H1 (cell line): ENCODE data around the gene TMEM114.

Experiments used
- CHD2 ChIP-seq: IDR thresholded peaks from 2 replicates; pipeline ENCODE4 v1.6.1; 2012; ENCODE audit warnings: low read length, improper control_type of control experiment
- EP300 ChIP-seq, 2 experiments: IDR thresholded peaks; 1 replicate in 1 of 2; 2 replicates in 1 of 2; pipeline ENCODE4 v1.6.1; 2011 to 2012; ENCODE audit warnings: low read depth in 2 of 2, low read length in 2 of 2, mild to moderate bottlenecking in 2 of 2, borderline replicate concordance in 1 of 2, inconsistent platforms in 1 of 2, moderate library complexity in 1 of 2
- GABPA ChIP-seq: IDR thresholded peaks from 2 replicates; pipeline ENCODE4 v1.6.1; 2011; ENCODE audit warnings: mild to moderate bottlenecking, low read length, moderate library complexity, borderline replicate concordance; ENCODE audit not compliant: insufficient read depth
- JUN ChIP-seq: IDR thresholded peaks from 2 replicates; pipeline ENCODE4 v1.6.1; 2011; ENCODE audit warnings: low read depth, mild to moderate bottlenecking, improper control_type of control experiment, low read length
- KDM1A ChIP-seq: fragments of 200-600, 300-600 bp; sonication (generic); IDR thresholded peaks from 2 replicates; pipeline ENCODE4 v1.7.1; 2016; ENCODE audit warnings: mild to moderate bottlenecking, low read length, borderline replicate concordance
- POLR2A ChIP-seq, 2 experiments: IDR thresholded peaks; 1 replicate in 1 of 2; 2 replicates in 1 of 2; pipeline ENCODE4 v1.6.1; 2011; ENCODE audit warnings: low read depth in 2 of 2, low read length in 2 of 2, mild to moderate bottlenecking in 2 of 2; ENCODE audit errors: control extremely low read depth in 1 of 2
- POLR2AphosphoS5 ChIP-seq: IDR thresholded peaks from 2 replicates; pipeline ENCODE4 v1.6.1; 2011; ENCODE audit warnings: low read depth, low read length
- RAD21 ChIP-seq, 2 experiments: IDR thresholded peaks in 1 of 2; conservative IDR thresholded peaks in 1 of 2; 2 replicates each; pipeline ENCODE4 v1.6.1; 2011; ENCODE audit warnings: low read depth in 2 of 2, low read length in 2 of 2, improper control_type of control experiment in 1 of 2, inconsistent platforms in 1 of 2, mild to moderate bottlenecking in 1 of 2, moderate library complexity in 1 of 2
- RFX5 ChIP-seq: IDR thresholded peaks from 2 replicates; pipeline ENCODE4 v1.6.1; 2011; ENCODE audit warnings: low read depth, low read length, improper control_type of control experiment, borderline replicate concordance
- SIN3A ChIP-seq, 2 experiments: IDR thresholded peaks in 1 of 2; conservative IDR thresholded peaks in 1 of 2; 2 replicates each; pipeline ENCODE4 v1.6.1; 2011 to 2012; ENCODE audit warnings: low read length in 2 of 2, improper control_type of control experiment in 1 of 2, low read depth in 1 of 2, mild to moderate bottlenecking in 1 of 2
- SRF ChIP-seq: IDR thresholded peaks from 2 replicates; pipeline ENCODE4 v1.6.1; 2011; ENCODE audit warnings: mild to moderate bottlenecking, low read depth, low read length, moderate library complexity
- TF ChIP-seq, protein P1 (sequence below), 3 experiments: IDR thresholded peaks; 1 replicate in 2 of 3; 2 replicates in 1 of 3; pipeline versions ENCODE4 v1.5.1 to v1.6.1; 2011; ENCODE audit warnings: low read length in 3 of 3, mild to moderate bottlenecking in 3 of 3, inconsistent platforms in 2 of 3, low read depth in 1 of 3, moderate library complexity in 1 of 3; ENCODE audit not compliant: insufficient read depth in 1 of 3; ENCODE audit errors: control extremely low read depth in 1 of 3
- TF ChIP-seq, protein P2 (sequence below): IDR thresholded peaks from 2 replicates; pipeline ENCODE4 v1.6.1; 2012; ENCODE audit warnings: inconsistent platforms

- TF ChIP-seq CHD2 (no peak), GABPA (no peak), POLR2AphosphoS5 (no peak), SRF (no peak), RAD21 (IDR thresholded peaks at IDR 0.05 in 1 of 2, conservative IDR thresholded peaks at IDR 0.05 in 1 of 2; ENCODE audit: low read depth in 2 of 2, low read length in 2 of 2) (no peak), JUN (no peak), SIN3A (conservative IDR thresholded peaks at IDR 0.05 in 1 of 2, IDR thresholded peaks at IDR 0.05 in 1 of 2; ENCODE audit: low read depth in 1 of 2, low read length in 2 of 2) (no peak), EP300 (IDR thresholded peaks at IDR 0.05; ENCODE audit: borderline replicate concordance in 1 of 2, low read depth in 2 of 2, low read length in 2 of 2) (no peak), POLR2A (IDR thresholded peaks at IDR 0.05; ENCODE audit: control extremely low read depth in 1 of 2, low read depth in 2 of 2, low read length in 2 of 2) (no peak), KDM1A (no peak), RFX5 (no peak)
- TF ChIP-seq, protein P1, sequence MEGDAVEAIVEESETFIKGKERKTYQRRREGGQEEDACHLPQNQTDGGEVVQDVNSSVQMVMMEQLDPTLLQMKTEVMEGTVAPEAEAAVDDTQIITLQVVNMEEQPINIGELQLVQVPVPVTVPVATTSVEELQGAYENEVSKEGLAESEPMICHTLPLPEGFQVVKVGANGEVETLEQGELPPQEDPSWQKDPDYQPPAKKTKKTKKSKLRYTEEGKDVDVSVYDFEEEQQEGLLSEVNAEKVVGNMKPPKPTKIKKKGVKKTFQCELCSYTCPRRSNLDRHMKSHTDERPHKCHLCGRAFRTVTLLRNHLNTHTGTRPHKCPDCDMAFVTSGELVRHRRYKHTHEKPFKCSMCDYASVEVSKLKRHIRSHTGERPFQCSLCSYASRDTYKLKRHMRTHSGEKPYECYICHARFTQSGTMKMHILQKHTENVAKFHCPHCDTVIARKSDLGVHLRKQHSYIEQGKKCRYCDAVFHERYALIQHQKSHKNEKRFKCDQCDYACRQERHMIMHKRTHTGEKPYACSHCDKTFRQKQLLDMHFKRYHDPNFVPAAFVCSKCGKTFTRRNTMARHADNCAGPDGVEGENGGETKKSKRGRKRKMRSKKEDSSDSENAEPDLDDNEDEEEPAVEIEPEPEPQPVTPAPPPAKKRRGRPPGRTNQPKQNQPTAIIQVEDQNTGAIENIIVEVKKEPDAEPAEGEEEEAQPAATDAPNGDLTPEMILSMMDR (IDR thresholded peaks at IDR 0.05; ENCODE audit: control extremely low read depth in 1 of 3, insufficient read depth in 1 of 3, low read depth in 1 of 3, low read length in 3 of 3), result no peak
- TF ChIP-seq, protein P2, sequence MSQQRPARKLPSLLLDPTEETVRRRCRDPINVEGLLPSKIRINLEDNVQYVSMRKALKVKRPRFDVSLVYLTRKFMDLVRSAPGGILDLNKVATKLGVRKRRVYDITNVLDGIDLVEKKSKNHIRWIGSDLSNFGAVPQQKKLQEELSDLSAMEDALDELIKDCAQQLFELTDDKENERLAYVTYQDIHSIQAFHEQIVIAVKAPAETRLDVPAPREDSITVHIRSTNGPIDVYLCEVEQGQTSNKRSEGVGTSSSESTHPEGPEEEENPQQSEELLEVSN, result no peak
Measured at GRCh38 chr16:8628981-8629725, 38.8 kb upstream of the TMEM114 start.
